ENCODE measurements around the gene ZNF611.

GRCh38 chr19:52692431-52693008, 42.3 kb downstream of the ZNF611 start:
- no peak for TF ChIP-seq CTCF (IDR thresholded peaks at IDR 0.05)
- TF ChIP-seq POLR2AphosphoS5 (IDR thresholded peaks at IDR 0.05; ENCODE audit: insufficient read depth in 1 of 2, low read depth in 1 of 2), result no peak
